GM23338 (cell line): Measurements from ENCODE around the gene DR1. TPM values are rescaled to one million over a fixed set of nuclear protein-coding genes. Genes with fewer than 3 reads are reported as not detected.

Source experiments
- ATAC-seq: fragments of 200-7000 bp; cut with Tn5 transposase; 3 replicates; pipeline ENCODE4 v1.9.1; 2020
- DNase-seq: peaks from one replicate; pipeline ENCODE4 v3.0.0-alpha.2; 2015; ENCODE audit warnings: low spot score
- H2AFZ ChIP-seq: fragments of 200-600 bp; sonication (generic); 2 replicates; pipeline ENCODE4 v1.8.0; 2016; ENCODE audit warnings: antibody characterized with exemption, mild to moderate bottlenecking, moderate library complexity
- H3F3A ChIP-seq: fragments of 200-600 bp; sonication (generic); replicated peaks from 2 replicates; pipeline ENCODE4 v1.8.0; 2017; ENCODE audit warnings: antibody characterized with exemption, mixed run types, low read depth
- H3K27ac ChIP-seq: fragments of 200-600 bp; sonication (generic); 2 replicates; pipeline ENCODE4 v1.6.1; 2016; ENCODE audit warnings: low read depth
- H3K27me3 ChIP-seq: fragments of 200-600 bp; sonication (generic); 2 replicates; pipeline ENCODE4 v1.8.0; 2016; ENCODE audit warnings: mild to moderate bottlenecking, mixed run types, moderate library complexity; ENCODE audit not compliant: insufficient read depth
- H3K36me3 ChIP-seq: fragments of 200-600 bp; sonication (generic); 2 replicates; pipeline ENCODE4 v1.8.0; 2016; ENCODE audit warnings: mild to moderate bottlenecking; ENCODE audit not compliant: insufficient read depth
- H3K4me1 ChIP-seq: fragments of 200-600 bp; sonication (generic); 2 replicates; pipeline ENCODE4 v1.8.0; 2016; ENCODE audit warnings: mild to moderate bottlenecking, moderate library complexity; ENCODE audit not compliant: insufficient read depth
- H3K4me2 ChIP-seq: fragments of 200-600 bp; sonication (generic); 2 replicates; pipeline ENCODE4 v1.7.1; 2017; ENCODE audit warnings: mixed run types
- H3K4me3 ChIP-seq: fragments of 200-600 bp; sonication (generic); 2 replicates; pipeline ENCODE4 v1.6.1; 2016; ENCODE audit warnings: mixed run types
- H3K79me2 ChIP-seq: fragments of 200-600 bp; sonication (generic); replicated peaks from 2 replicates; pipeline ENCODE4 v1.8.0; 2017; ENCODE audit warnings: mild to moderate bottlenecking; ENCODE audit not compliant: insufficient read depth
- H3K9me2 ChIP-seq: fragments of 200-600 bp; sonication (generic); 2 replicates; pipeline ENCODE4 v1.8.0; 2017; ENCODE audit not compliant: insufficient read depth
- H4K20me1 ChIP-seq: fragments of 200-600 bp; sonication (generic); replicated peaks from 2 replicates; pipeline ENCODE4 v1.8.0; 2017; ENCODE audit warnings: mild to moderate bottlenecking; ENCODE audit not compliant: insufficient read depth
- H3K27ac Mint-ChIP-seq: 2 replicates; pipeline ENCODE4 v1.8.0; 2020; ENCODE audit warnings: inconsistent platforms, mild to moderate bottlenecking, moderate library complexity, mixed read lengths
- H3K27me3 Mint-ChIP-seq: 3 replicates; pipeline ENCODE4 v1.8.0; 2022; ENCODE audit warnings: low read depth, mild to moderate bottlenecking, moderate library complexity, mixed read lengths, inconsistent platforms; ENCODE audit not compliant: insufficient read depth, poor library complexity
- H3K36me3 Mint-ChIP-seq: 3 replicates; pipeline ENCODE4 v1.8.0; 2021; ENCODE audit warnings: low read depth, mild to moderate bottlenecking, inconsistent platforms, moderate library complexity, mixed read lengths
- H3K4me1 Mint-ChIP-seq: 3 replicates; pipeline ENCODE4 v1.8.0; 2020; ENCODE audit warnings: mild to moderate bottlenecking, inconsistent platforms, mixed read lengths
- H3K4me3 Mint-ChIP-seq: 3 replicates; pipeline ENCODE4 v1.8.0; 2021; ENCODE audit warnings: moderate library complexity, mild to moderate bottlenecking, inconsistent platforms, mixed read lengths
- H3K9me3 Mint-ChIP-seq: 3 replicates; pipeline ENCODE4 v1.8.0; 2020; ENCODE audit warnings: moderate library complexity, mild to moderate bottlenecking, inconsistent platforms, mixed read lengths
- CREB1 ChIP-seq: fragments of 250-450 bp; sonication (Bioruptor Pico); IDR thresholded peaks from 2 replicates; pipeline ENCODE4 v1.5.0; 2020; ENCODE audit warnings: low read depth, mild to moderate bottlenecking, moderate library complexity
- NANOG ChIP-seq: IDR thresholded peaks from 2 replicates; pipeline ENCODE4 v1.6.1; 2016; ENCODE audit warnings: antibody characterized with exemption, borderline replicate concordance
- STAT1 ChIP-seq: IDR thresholded peaks from one replicate; pipeline ENCODE4 v1.6.1; 2016; ENCODE audit warnings: antibody characterized with exemption; ENCODE audit not compliant: unreplicated experiment
- polyA plus RNA-seq: library from polyadenylated mRNA; unstranded; fragments of >200 nt; fragmentation: Nextera tagmentation; extraction: Ambion mirVana; gene quantifications from 2 replicates; pipeline ENCODE4 v1.2.1, GENCODE V29; 2016
- total RNA-seq: library from RNA; depleted of rRNA; stranded (reverse); fragments of >200 nt; shearing (Covaris generic); gene quantifications from 2 replicates; pipeline ENCODE4 v1.2.3, GENCODE V29; 2014
- TF ChIP-seq, protein P1 (sequence below): fragments of 250-450 bp; sonication (Bioruptor Pico); IDR thresholded peaks from 2 replicates; pipeline ENCODE4 v1.5.0; 2020; ENCODE audit warnings: mild to moderate bottlenecking, moderate library complexity
- TF ChIP-seq, protein P2 (sequence below), 2 experiments: fragments of 200-600 bp in 1 of 2; sonication (generic) in 1 of 2; conservative IDR thresholded peaks; 2 replicates each; pipeline versions ENCODE4 v1.5.1 to v1.6.1; 2016 to 2017; ENCODE audit warnings: antibody characterized with exemption in 2 of 2, low read depth in 2 of 2, mild to moderate bottlenecking in 2 of 2, moderate library complexity in 1 of 2

The DR1 gene
- total and polyA plus RNA-seq, 2 experiments from 2014 or later, result 20.9 to 61.2 TPM

DNA sequence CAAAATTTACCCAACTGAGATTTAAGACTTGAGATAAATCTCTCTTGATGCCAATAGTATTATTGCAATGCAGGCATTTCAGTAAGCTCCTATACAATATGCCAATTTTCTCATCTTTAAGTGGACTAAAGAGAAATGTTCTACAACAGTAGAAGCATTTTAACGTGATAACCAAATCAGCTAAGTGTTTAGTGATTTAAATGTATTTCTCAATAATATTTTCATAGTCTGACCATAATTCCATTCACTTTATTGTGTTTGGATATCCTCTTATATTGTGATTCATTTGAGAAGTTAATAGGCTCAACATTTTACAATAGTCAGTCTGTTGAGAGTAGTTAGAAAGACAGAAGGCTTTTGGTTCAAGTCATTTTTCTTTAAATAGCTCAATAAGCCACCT is 44.6 kb upstream of the DR1 start:
- H3K27me3 Mint-ChIP-seq, result peaks cover 3% of the 10 kb centered on the region

More for the DNA sequence above, 44.6 kb upstream of the DR1 start:
- Mint-ChIP-seq H3K4me3 (no peak overlapping the region), H3K9me3 (no peaks in the 10 kb centered on the region), H3K27ac (no peak overlapping the region), H3K4me1 (peaks cover 28% of the 10 kb centered on the region), H3K36me3 (no peaks in the 10 kb centered on the region)
- Histone ChIP-seq H3F3A (no peaks in the 10 kb centered on the region), H3K27ac (no peak overlapping the region), H2AFZ (no peak overlapping the region), H3K4me3 (no peak overlapping the region), H3K4me2 (peak overlapping the region; percentile 34; the same call in 1 of the 2 replicates), H4K20me1 (no peaks in the 10 kb centered on the region), H3K36me3 (no peaks in the 10 kb centered on the region), H3K79me2 (no peaks in the 10 kb centered on the region), H3K4me1 (peaks cover 27% of the 10 kb centered on the region), H3K9me2 (no peaks in the 10 kb centered on the region), H3K27me3 (no peaks in the 10 kb centered on the region)
- TF ChIP-seq, protein P1, sequence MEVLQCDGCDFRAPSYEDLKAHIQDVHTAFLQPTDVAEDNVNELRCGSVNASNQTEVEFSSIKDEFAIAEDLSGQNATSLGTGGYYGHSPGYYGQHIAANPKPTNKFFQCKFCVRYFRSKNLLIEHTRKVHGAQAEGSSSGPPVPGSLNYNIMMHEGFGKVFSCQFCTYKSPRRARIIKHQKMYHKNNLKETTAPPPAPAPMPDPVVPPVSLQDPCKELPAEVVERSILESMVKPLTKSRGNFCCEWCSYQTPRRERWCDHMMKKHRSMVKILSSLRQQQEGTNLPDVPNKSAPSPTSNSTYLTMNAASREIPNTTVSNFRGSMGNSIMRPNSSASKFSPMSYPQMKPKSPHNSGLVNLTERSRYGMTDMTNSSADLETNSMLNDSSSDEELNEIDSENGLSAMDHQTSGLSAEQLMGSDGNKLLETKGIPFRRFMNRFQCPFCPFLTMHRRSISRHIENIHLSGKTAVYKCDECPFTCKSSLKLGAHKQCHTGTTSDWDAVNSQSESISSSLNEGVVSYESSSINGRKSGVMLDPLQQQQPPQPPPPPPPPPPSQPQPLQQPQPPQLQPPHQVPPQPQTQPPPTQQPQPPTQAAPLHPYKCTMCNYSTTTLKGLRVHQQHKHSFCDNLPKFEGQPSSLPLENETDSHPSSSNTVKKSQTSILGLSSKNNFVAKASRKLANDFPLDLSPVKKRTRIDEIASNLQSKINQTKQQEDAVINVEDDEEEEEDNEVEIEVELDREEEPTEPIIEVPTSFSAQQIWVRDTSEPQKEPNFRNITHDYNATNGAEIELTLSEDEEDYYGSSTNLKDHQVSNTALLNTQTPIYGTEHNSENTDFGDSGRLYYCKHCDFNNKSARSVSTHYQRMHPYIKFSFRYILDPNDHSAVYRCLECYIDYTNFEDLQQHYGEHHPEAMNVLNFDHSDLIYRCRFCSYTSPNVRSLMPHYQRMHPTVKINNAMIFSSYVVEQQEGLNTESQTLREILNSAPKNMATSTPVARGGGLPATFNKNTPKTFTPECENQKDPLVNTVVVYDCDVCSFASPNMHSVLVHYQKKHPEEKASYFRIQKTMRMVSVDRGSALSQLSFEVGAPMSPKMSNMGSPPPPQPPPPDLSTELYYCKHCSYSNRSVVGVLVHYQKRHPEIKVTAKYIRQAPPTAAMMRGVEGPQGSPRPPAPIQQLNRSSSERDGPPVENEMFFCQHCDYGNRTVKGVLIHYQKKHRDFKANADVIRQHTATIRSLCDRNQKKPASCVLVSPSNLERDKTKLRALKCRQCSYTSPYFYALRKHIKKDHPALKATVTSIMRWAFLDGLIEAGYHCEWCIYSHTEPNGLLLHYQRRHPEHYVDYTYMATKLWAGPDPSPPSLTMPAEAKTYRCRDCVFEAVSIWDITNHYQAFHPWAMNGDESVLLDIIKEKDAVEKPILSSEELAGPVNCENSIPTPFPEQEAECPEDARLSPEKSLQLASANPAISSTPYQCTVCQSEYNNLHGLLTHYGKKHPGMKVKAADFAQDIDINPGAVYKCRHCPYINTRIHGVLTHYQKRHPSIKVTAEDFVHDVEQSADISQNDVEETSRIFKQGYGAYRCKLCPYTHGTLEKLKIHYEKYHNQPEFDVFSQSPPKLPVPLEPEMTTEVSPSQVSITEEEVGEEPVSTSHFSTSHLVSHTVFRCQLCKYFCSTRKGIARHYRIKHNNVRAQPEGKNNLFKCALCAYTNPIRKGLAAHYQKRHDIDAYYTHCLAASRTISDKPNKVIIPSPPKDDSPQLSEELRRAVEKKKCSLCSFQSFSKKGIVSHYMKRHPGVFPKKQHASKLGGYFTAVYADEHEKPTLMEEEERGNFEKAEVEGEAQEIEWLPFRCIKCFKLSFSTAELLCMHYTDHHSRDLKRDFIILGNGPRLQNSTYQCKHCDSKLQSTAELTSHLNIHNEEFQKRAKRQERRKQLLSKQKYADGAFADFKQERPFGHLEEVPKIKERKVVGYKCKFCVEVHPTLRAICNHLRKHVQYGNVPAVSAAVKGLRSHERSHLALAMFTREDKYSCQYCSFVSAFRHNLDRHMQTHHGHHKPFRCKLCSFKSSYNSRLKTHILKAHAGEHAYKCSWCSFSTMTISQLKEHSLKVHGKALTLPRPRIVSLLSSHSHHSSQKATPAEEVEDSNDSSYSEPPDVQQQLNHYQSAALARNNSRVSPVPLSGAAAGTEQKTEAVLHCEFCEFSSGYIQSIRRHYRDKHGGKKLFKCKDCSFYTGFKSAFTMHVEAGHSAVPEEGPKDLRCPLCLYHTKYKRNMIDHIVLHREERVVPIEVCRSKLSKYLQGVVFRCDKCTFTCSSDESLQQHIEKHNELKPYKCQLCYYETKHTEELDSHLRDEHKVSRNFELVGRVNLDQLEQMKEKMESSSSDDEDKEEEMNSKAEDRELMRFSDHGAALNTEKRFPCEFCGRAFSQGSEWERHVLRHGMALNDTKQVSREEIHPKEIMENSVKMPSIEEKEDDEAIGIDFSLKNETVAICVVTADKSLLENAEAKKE (CRISPR knock-in tag), result no peak
- TF ChIP-seq CREB1 (CRISPR knock-in tag) (no peak), NANOG (peak; percentile 11; the same call in 1 of the 2 replicates), STAT1 (no peak)
- TF ChIP-seq, protein P2, sequence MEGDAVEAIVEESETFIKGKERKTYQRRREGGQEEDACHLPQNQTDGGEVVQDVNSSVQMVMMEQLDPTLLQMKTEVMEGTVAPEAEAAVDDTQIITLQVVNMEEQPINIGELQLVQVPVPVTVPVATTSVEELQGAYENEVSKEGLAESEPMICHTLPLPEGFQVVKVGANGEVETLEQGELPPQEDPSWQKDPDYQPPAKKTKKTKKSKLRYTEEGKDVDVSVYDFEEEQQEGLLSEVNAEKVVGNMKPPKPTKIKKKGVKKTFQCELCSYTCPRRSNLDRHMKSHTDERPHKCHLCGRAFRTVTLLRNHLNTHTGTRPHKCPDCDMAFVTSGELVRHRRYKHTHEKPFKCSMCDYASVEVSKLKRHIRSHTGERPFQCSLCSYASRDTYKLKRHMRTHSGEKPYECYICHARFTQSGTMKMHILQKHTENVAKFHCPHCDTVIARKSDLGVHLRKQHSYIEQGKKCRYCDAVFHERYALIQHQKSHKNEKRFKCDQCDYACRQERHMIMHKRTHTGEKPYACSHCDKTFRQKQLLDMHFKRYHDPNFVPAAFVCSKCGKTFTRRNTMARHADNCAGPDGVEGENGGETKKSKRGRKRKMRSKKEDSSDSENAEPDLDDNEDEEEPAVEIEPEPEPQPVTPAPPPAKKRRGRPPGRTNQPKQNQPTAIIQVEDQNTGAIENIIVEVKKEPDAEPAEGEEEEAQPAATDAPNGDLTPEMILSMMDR (conservative IDR thresholded peaks at IDR 0.05; ENCODE audit: low read depth in 2 of 2), result no peak
- DNase-seq (no peak), ATAC-seq (no peak)
